Measurements from ENCODE around the gene SPRED3. TPM values are rescaled to one million over a fixed set of nuclear protein-coding genes. Genes with fewer than 3 reads are reported as not detected.
A peak's percentile ranks its signal among the peaks of the same experiment; 100 is the strongest.

SPRED3 gene
- total RNA-seq, 1 experiment from 2014 or later, result 7.2 TPM

GRCh38 chr19:38402623-38402966 lies 14.1 kb downstream of the SPRED3 start (continued):
- TF ChIP-seq ATF6 (CRISPR knock-in tag; IDR thresholded peaks at IDR 0.05), result no peak
- TF ChIP-seq, protein P1, sequence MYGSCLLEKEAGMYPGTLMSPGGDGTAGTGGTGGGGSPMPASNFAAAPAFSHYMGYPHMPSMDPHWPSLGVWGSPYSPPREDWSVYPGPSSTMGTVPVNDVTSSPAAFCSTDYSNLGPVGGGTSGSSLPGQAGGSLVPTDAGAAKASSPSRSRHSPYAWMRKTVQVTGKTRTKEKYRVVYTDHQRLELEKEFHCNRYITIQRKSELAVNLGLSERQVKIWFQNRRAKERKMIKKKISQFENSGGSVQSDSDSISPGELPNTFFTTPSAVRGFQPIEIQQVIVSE (CRISPR knock-in tag; IDR thresholded peaks at IDR 0.05; ENCODE audit: borderline replicate concordance), result no peak
- TF ChIP-seq ZNF232 (CRISPR knock-in tag; IDR thresholded peaks at IDR 0.05), result no peak
- no peak for TF ChIP-seq E2F4 (CRISPR knock-in tag; IDR thresholded peaks at IDR 0.05; ENCODE audit: borderline replicate concordance, low read depth)
- no peak for TF ChIP-seq TCF7 (CRISPR knock-in tag; IDR thresholded peaks at IDR 0.05; ENCODE audit: low read depth)
- no peak for TF ChIP-seq ELF4 (CRISPR knock-in tag; IDR thresholded peaks at IDR 0.05; ENCODE audit: low read depth)

DNA sequence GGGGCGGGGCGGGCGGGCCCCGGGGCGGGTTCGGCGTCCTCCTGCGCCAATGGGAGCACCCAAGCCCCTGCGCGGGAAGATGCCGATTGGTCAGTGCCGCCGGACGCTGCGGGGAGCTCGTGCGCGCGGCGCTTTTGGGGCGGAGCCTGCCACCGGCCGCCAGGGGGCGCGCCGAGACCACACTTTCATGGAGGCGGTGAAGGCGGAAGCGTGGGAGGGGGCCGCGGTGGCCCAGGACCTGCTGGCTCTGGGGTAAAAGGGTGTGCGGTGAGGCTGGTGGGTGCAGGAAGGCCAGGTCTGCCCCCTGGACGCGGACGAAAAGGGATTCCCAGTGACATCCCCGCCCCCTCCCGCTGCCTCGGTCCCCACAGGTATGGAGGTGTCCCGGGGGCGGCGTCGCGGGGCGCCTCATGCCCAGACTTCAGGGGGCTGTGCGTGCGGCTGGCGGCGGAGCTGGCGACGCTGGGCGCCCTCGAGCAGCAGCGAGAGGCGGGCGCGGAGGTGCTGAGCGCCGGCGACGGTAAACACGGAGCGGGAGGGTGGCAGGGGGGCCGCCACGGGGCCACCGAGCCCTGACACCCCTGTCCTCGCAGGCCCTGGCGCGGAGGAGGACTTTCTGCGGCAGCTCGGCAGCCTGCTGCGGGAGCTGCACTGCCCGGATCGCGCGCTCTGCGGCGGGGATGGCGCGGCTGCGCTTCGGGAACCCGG lies 14.6 kb downstream of the SPRED3 start, which contains the start of gene FAM98C:
Gene FAM98C (plus strand): TSS at position 127 of the 708 bp plus-strand sequence. CDS start 61 bp downstream, at position 188.
- DNase-seq (ENCODE audit: low spot score), result peak; percentile 97
- Mint-ChIP-seq H3K4me1 (no peaks in the 10 kb centered on the region), H3K36me3 (no peaks in the 10 kb centered on the region), H3K4me3 (peak within 1 kb of the TSS; percentile 77), H3K9me3 (no peaks in the 10 kb centered on the region), H3K27ac (no peak within 1 kb of the TSS), H3K27me3 (ENCODE audit: low read depth) (peaks cover 58% of the 10 kb centered on the region)
- ATAC-seq, result peak; percentile 94
- POLR2A ChIA-PET, result interaction anchor here (0.9 to 2.0 kb wide), 11 partner anchors 13 to 231 kb away, joined by 3 to 14 read pairs (median 4); partner anchors contain the start of genes GGN, PSMD8 and SPRED3
- CTCF ChIA-PET, result interaction anchor here (0.5 to 3.0 kb wide), 109 partner anchors 9 to 907 kb away, joined by 3 to 110 read pairs (median 5); partner anchors contain the start of genes ACTN4, C19orf33, CATSPERG and CCER2
- TF ChIP-seq ESRRA (CRISPR knock-in tag; IDR thresholded peaks at IDR 0.05; ENCODE audit: borderline replicate concordance) (peak; percentile 24; the same call in 1 of the 2 replicates), E2F5 (CRISPR knock-in tag; IDR thresholded peaks at IDR 0.05) (peak; percentile 69; the same call in 1 of the 2 replicates), NFYB (CRISPR knock-in tag; conservative IDR thresholded peaks at IDR 0.05; ENCODE audit: low read depth) (peak; percentile 88), SP1 (CRISPR knock-in tag; conservative IDR thresholded peaks at IDR 0.05) (peak; percentile 99), MYBL2 (CRISPR knock-in tag; IDR thresholded peaks at IDR 0.05) (peak; percentile 51; the same call in 1 of the 2 replicates), NFE2L1 (CRISPR knock-in tag; IDR thresholded peaks at IDR 0.05) (0 out of 2 replicates have a peak, but pooled peaks have one; percentile 49), RELA (CRISPR knock-in tag; IDR thresholded peaks at IDR 0.05; ENCODE audit: borderline replicate concordance) (peak; percentile 16; the same call in 1 of the 2 replicates), KAT7 (CRISPR knock-in tag; IDR thresholded peaks at IDR 0.05; ENCODE audit: borderline replicate concordance) (0 out of 2 replicates have a peak, but pooled peaks have one; percentile 43), FOXP4 (CRISPR knock-in tag; IDR thresholded peaks at IDR 0.05) (peak; percentile 42; the same call in 1 of the 2 replicates), FOXK1 (CRISPR knock-in tag; IDR thresholded peaks at IDR 0.05) (peak; percentile 58; the same call in 1 of the 2 replicates), E2F1 (CRISPR knock-in tag; IDR thresholded peaks at IDR 0.05) (peak; percentile 41; the same call in 1 of the 2 replicates)
- TF ChIP-seq, protein P2, sequence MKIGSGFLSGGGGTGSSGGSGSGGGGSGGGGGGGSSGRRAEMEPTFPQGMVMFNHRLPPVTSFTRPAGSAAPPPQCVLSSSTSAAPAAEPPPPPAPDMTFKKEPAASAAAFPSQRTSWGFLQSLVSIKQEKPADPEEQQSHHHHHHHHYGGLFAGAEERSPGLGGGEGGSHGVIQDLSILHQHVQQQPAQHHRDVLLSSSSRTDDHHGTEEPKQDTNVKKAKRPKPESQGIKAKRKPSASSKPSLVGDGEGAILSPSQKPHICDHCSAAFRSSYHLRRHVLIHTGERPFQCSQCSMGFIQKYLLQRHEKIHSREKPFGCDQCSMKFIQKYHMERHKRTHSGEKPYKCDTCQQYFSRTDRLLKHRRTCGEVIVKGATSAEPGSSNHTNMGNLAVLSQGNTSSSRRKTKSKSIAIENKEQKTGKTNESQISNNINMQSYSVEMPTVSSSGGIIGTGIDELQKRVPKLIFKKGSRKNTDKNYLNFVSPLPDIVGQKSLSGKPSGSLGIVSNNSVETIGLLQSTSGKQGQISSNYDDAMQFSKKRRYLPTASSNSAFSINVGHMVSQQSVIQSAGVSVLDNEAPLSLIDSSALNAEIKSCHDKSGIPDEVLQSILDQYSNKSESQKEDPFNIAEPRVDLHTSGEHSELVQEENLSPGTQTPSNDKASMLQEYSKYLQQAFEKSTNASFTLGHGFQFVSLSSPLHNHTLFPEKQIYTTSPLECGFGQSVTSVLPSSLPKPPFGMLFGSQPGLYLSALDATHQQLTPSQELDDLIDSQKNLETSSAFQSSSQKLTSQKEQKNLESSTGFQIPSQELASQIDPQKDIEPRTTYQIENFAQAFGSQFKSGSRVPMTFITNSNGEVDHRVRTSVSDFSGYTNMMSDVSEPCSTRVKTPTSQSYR (CRISPR knock-in tag; IDR thresholded peaks at IDR 0.05), result peak; percentile 54; the same call in 1 of the 2 replicates
- TF ChIP-seq, protein P3, sequence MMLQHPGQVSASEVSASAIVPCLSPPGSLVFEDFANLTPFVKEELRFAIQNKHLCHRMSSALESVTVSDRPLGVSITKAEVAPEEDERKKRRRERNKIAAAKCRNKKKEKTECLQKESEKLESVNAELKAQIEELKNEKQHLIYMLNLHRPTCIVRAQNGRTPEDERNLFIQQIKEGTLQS (CRISPR knock-in tag; conservative IDR thresholded peaks at IDR 0.05), result no peak
- TF ChIP-seq, protein P4, sequence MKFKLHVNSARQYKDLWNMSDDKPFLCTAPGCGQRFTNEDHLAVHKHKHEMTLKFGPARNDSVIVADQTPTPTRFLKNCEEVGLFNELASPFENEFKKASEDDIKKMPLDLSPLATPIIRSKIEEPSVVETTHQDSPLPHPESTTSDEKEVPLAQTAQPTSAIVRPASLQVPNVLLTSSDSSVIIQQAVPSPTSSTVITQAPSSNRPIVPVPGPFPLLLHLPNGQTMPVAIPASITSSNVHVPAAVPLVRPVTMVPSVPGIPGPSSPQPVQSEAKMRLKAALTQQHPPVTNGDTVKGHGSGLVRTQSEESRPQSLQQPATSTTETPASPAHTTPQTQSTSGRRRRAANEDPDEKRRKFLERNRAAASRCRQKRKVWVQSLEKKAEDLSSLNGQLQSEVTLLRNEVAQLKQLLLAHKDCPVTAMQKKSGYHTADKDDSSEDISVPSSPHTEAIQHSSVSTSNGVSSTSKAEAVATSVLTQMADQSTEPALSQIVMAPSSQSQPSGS (CRISPR knock-in tag; IDR thresholded peaks at IDR 0.05; ENCODE audit: borderline replicate concordance, low read depth), result no peak

All from WTC11 (cell line).